Kidney (tissue), 14 donors: ENCODE results near the gene ANKRD23. TPM values are rescaled to one million over a fixed set of nuclear protein-coding genes. Genes with fewer than 3 reads are reported as not detected.
"Not testable (repeated sequence)": the region's sequence is repeated elsewhere in the genome, so short reads cannot be mapped to it uniquely, and the experiment has no call there.

Experiments used
- DNase-seq, 5 donors: peaks; one replicate each; pipeline ENCODE4 v3.0.0-alpha.2; 2013 to 2020
- FAIRE-seq: peaks from 2 replicates; lab custom pipeline; 2012; peaks lifted over from hg19 to GRCh38; lab: Jason Lieb, UNC
- H3K27ac ChIP-seq, 2 donors: one replicate each; pipeline ENCODE4 v1.7.0; 2013; ENCODE audit warnings: low read depth in 2 of 2, low read length in 2 of 2, inconsistent platforms in 1 of 2
- H3K27me3 ChIP-seq: one replicate; pipeline ENCODE4 v1.7.1; 2013; ENCODE audit warnings: low read length, inconsistent platforms; ENCODE audit not compliant: control insufficient read depth, insufficient read depth
- H3K36me3 ChIP-seq, 3 donors: one replicate each; pipeline versions ENCODE4 v1.7.0 to v1.7.1; 2013; ENCODE audit warnings: low read length in 3 of 3, control low read depth in 1 of 3, inconsistent platforms in 1 of 3; ENCODE audit not compliant: insufficient read depth in 3 of 3, control insufficient read depth in 2 of 3
- H3K4me1 ChIP-seq, 3 donors: one replicate each; pipeline versions ENCODE4 v1.7.0 to v1.7.1; 2013; ENCODE audit warnings: low read length in 3 of 3, inconsistent platforms in 1 of 3, low read depth in 1 of 3; ENCODE audit not compliant: control insufficient read depth in 2 of 3, insufficient read depth in 2 of 3
- H3K4me3 ChIP-seq, 3 donors: one replicate each; pipeline versions ENCODE4 v1.7.0 to v1.8.1; 2013; ENCODE audit warnings: low read length in 3 of 3, control low read depth in 1 of 3, inconsistent platforms in 1 of 3
- H3K9ac ChIP-seq, 3 donors: one replicate each; pipeline versions ENCODE4 v1.7.0 to v1.7.1; 2013; ENCODE audit warnings: low read length in 3 of 3, control low read depth in 1 of 3, inconsistent platforms in 1 of 3
- H3K9me3 ChIP-seq, 3 donors: one replicate each; pipeline versions ENCODE4 v1.7.0 to v1.7.1; 2013; ENCODE audit warnings: low read length in 3 of 3, control low read depth in 1 of 3, inconsistent platforms in 1 of 3; ENCODE audit not compliant: control insufficient read depth in 2 of 3, insufficient read depth in 1 of 3
- CTCF ChIP-seq: IDR thresholded peaks from 3 replicates; pipeline ENCODE4 v1.5.1; 2012; ENCODE audit warnings: mild to moderate bottlenecking, moderate library complexity, borderline replicate concordance; ENCODE audit not compliant: insufficient read depth; ENCODE audit errors: extremely low read depth
- intact Hi-C: fragments of 100-400 bp; cut with DNase I; formaldehyde crosslinking; loops from one replicate; pipeline ENCODE4 v1.11.1; 2022
- polyA plus RNA-seq: library from polyadenylated mRNA; stranded (reverse); fragments of 350-450 nt; fragmentation: Illumina TruSeq; extraction: RNeasy Lipid Tissue Mini Kit (QIAGEN cat#74804); gene quantifications from one replicate; pipeline ENCODE4 v1.2.3, GENCODE V29; 2014; ENCODE audit warnings: low read depth, low replicate concordance; ENCODE audit not compliant: insufficient read depth
- total RNA-seq: library from RNA; stranded (reverse); fragmentation: NEBNext Ultra II Directional; extraction: Animal tissue kit (Norgen Biotek cat#: 25700); gene quantifications from one replicate; pipeline ENCODE4 v1.2.1, GENCODE V29; 2021
- donor health status: control.
- donor health status: control.
- donor health status: control.
- donor health status: control.
- donor health status: control.
- donor health status: DM: yes; HTN: yes; CAD: no.
- donor health status: Normal renal cell carcinoma (clear cell type).

Gene ANKRD23
- total and polyA plus RNA-seq, 2 donors from 2014 or later = 1.6 to 4.0 TPM

- H3K4me1 ChIP-seq = peaks cover 0 to 25% (median 0%) of the 10 kb centered on the region in 3 donors
- intact Hi-C loops = loop anchor here (5.0 kb wide), 1 partner anchor 94 kb away; no protein-coding TSS in a partner anchor
- no peak overlapping the region for H3K9ac ChIP-seq
- H3K36me3 ChIP-seq = peaks cover 8 to 22% (median 18%) of the 10 kb centered on the region in 3 donors
- no peak for FAIRE-seq
- H3K4me3 ChIP-seq = no peak overlapping the region
- H3K27ac ChIP-seq = no peak overlapping the region
- DNase-seq = no peak
- H3K9me3 ChIP-seq = no peaks in the 10 kb centered on the region
- no peak for TF ChIP-seq CTCF
- H3K27me3 ChIP-seq = no peaks in the 10 kb centered on the region
Measured at GRCh38 chr2:96863575-96864342, 19.9 kb upstream of the ANKRD23 start.

DNA sequence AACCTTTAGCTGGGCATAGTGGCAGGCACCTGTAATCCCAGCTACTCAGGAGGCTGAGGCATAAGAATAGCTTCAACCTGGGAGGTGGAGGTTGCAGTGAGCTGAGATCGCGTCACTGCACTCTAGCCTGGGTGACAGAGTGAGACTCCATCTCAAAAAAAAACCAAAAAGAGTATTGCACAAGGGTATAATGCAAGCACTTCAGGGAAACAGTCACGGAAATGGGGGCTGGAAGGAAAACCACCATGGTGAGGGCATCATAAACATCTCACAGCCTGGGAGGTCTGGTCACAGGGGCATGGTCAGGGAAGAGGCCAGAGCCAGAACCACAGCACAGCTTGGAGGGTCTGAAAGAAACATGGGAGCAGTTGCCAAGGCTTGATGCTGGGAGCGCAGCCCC lies 19.2 kb upstream of the ANKRD23 start:
- intact Hi-C loops = loop anchor here (5.0 kb wide), 1 partner anchor 94 kb away; no protein-coding TSS in a partner anchor
- not testable (repeated sequence) for H3K9ac ChIP-seq, H3K27me3 ChIP-seq, H3K4me3 ChIP-seq, FAIRE-seq, H3K27ac ChIP-seq, H3K9me3 ChIP-seq, DNase-seq
- H3K36me3 ChIP-seq = peaks cover 8 to 22% (median 18%) of the 10 kb centered on the region in 3 donors
- H3K4me1 ChIP-seq = peaks cover 0 to 25% (median 0%) of the 10 kb centered on the region in 3 donors

DNA sequence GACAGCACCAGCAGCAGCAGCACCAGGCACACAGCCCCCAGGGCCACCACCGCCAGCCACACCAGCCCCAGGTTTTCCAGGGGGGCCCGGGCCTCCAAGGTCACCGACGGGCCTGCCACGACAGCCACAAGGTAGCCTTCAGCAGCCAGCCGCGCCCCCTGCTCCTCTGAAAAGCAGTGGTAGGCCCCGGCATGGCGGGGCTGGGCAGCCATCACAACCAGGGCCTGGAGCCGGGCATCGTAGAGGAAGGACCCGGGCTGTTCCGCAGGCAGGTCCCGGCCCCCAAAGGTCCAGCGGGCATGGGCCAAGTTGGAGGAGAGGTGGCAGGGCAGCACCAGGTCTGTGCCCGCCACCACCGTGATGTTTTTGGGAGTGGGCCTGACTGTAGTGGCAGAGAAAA lies 17.3 kb upstream of the ANKRD23 start:
- Histone ChIP-seq H3K9ac (no peak overlapping the region), H3K27ac (no peak overlapping the region), H3K36me3 (peaks cover 8 to 21% (median 18%) of the 10 kb centered on the region in 3 donors), H3K4me1 (peaks cover 0 to 18% (median 7%) of the 10 kb centered on the region in 3 donors), H3K9me3 (no peaks in the 10 kb centered on the region), H3K4me3 (no peak overlapping the region), H3K27me3 (no peaks in the 10 kb centered on the region)
- no peak for TF ChIP-seq CTCF
- DNase-seq = peak in 1 of 5 donors; percentile 79
- FAIRE-seq = no peak
- intact Hi-C loops = loop anchor here (5.0 kb wide), 1 partner anchor 96 kb away; no protein-coding TSS in a partner anchor
